Activated CD4-positive, alpha-beta memory T cell treated with anti-CD3 and anti-CD28 coated beads, Interleukin-2, amount 10 ng/mL, durations not matched to agents 7 days and 5 days (primary cell): Measurements from ENCODE around the gene NR1H4. TPM values are rescaled to one million over a fixed set of nuclear protein-coding genes. Genes with fewer than 3 reads are reported as not detected.

Experiments
- CTCF ChIA-PET: fragments of 350-600 bp; sonication (Branson Sonifier 250); formaldehyde crosslinking; loops from one replicate; lab custom pipeline; 2021; ENCODE audit warnings: antibody characterized with exemption, inconsistent platforms; lab: Charles Lee
- POLR2A ChIA-PET: fragments of 350-600 bp; sonication (Branson Sonifier 250); formaldehyde crosslinking; loops from one replicate; lab custom pipeline; 2021; ENCODE audit warnings: antibody characterized with exemption; lab: Charles Lee
- DNase-seq: peaks from one replicate; pipeline ENCODE4 v3.0.0-alpha.2; 2020
- H3K27ac Mint-ChIP-seq: one replicate; pipeline ENCODE4 v1.8.0; 2021; ENCODE audit warnings: mild to moderate bottlenecking, mixed read lengths
- H3K27me3 Mint-ChIP-seq: one replicate; pipeline ENCODE4 v1.8.0; 2021; ENCODE audit warnings: mixed read lengths
- H3K36me3 Mint-ChIP-seq: one replicate; pipeline ENCODE4 v1.8.0; 2021; ENCODE audit warnings: low read depth, mixed read lengths
- H3K4me1 Mint-ChIP-seq: one replicate; pipeline ENCODE4 v1.8.0; 2021; ENCODE audit warnings: mixed read lengths
- H3K4me3 Mint-ChIP-seq: one replicate; pipeline ENCODE4 v1.8.0; 2021; ENCODE audit warnings: mild to moderate bottlenecking, mixed read lengths
- H3K9me3 Mint-ChIP-seq: one replicate; pipeline ENCODE4 v1.8.0; 2021; ENCODE audit warnings: mixed read lengths
- total RNA-seq, 2 experiments: library from RNA; stranded (reverse); gene quantifications; one replicate each; pipeline ENCODE4 v1.2.3, GENCODE V29; 2021

Gene NR1H4
- total RNA-seq, 2 experiments from 2014 or later = not detected

- H3K36me3 Mint-ChIP-seq = no peaks in the 10 kb centered on the region
- no peaks in the 10 kb centered on the region for H3K9me3 Mint-ChIP-seq
- H3K27me3 Mint-ChIP-seq = peaks cover 2% of the 10 kb centered on the region
- no peaks in the 10 kb centered on the region for H3K4me1 Mint-ChIP-seq
- CTCF ChIA-PET = no interaction called here
- no peak overlapping the region for H3K4me3 Mint-ChIP-seq
- DNase-seq = no peak
- no peak overlapping the region for H3K27ac Mint-ChIP-seq
- POLR2A ChIA-PET = no interaction called here
These were observed 137.2 kb downstream of the NR1H4 start for GRCh38 chr12:100610666-100611430.

- H3K4me3 Mint-ChIP-seq = no peak overlapping the region
- no peaks in the 10 kb centered on the region for H3K4me1 Mint-ChIP-seq
- CTCF ChIA-PET = no interaction called here
- H3K27ac Mint-ChIP-seq = no peak overlapping the region
- H3K36me3 Mint-ChIP-seq = no peaks in the 10 kb centered on the region
- no peaks in the 10 kb centered on the region for H3K27me3 Mint-ChIP-seq
- no peaks in the 10 kb centered on the region for H3K9me3 Mint-ChIP-seq
- POLR2A ChIA-PET = no interaction called here
- no peak for DNase-seq
These were observed 138.9 kb downstream of the NR1H4 start for GRCh38 chr12:100612606-100613005.

Other genes with a start within 250 kb of the NR1H4 start
- gene DEPDC4, start 206.8 kb upstream of the NR1H4 start, total RNA-seq = 1 to 10 TPM; 1.3 to 2.1 TPM
- gene SCYL2, start 206.7 kb upstream of the NR1H4 start, total RNA-seq = 10 to 100 TPM; 36.4 to 37.4 TPM
- not detected for gene SLC17A8, start 116.8 kb upstream of the NR1H4 start, total RNA-seq
- gene GAS2L3, start 99.8 kb downstream of the NR1H4 start, total RNA-seq = 1 to 10 TPM; 4.0 to 4.2 TPM